ENCODE measurements around the gene CXXC5. TPM values are rescaled to one million over a fixed set of nuclear protein-coding genes. Genes with fewer than 3 reads are reported as not detected.
A peak's percentile ranks its signal among the peaks of the same experiment; 100 is the strongest.

Gene CXXC5
- total RNA-seq, 2 donors from 2014 or later: 32.3 to 40.4 TPM

DNA sequence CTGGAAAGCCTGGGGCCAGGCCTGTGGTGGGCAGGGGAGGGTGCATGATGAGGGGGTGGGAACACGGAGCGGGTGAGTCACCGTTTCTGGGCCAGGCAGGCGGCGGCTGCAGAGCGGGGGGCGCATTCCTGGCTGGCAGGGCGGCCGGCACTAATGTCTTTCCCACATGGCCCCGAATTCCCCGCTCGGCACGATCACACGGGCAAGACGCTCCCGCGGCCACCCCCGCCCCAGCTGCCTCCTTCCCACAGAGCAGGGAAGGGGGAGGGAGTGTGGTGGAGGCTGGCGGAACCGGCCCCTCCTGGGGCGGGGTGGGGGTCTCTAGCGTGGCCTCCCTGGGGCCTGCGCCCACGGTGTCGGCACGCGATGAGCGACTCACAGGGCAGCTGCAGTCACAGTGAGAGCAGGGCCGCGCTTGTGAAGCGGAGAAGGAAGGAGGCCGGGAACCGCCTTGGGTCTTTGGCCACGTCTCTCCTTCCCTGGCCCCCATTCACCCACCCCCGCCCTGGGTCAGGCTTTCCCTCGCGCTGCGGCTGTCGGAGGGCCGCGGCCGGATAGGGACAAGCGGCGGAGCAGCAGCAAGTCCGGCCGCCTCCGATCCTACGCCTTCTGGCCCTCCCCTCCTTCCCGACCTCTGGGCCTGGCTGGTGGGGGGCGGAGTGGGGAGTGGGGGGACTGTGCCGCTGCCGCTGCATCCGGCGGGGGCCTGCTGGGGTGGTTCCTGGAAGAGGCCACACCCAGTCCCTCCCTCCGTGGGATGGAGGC, 48.9 kb downstream of the CXXC5 start:
- no peak for TF ChIP-seq CTCF (IDR thresholded peaks at IDR 0.05)
- Histone ChIP-seq H3K27ac (peak overlapping the region; percentile 68), H3K36me3 (no peaks in the 10 kb centered on the region), H3K4me3 (peak overlapping the region; percentile 24), H3K9me3 (no peaks in the 10 kb centered on the region), H3K4me1 (peaks cover 14% of the 10 kb centered on the region), H3K9ac (ENCODE audit: low read depth in 2 of 2, low read length in 2 of 2) (peak overlapping the region; percentile 16 to 75), H3K27me3 (peaks cover 10% of the 10 kb centered on the region)
- intact Hi-C loops (cut with DNase I): no loop called here
- peak; percentile 66 for DNase-seq

GRCh38 chr5:139698490-139699146, 50.5 kb downstream of the CXXC5 start:
- H3K4me3 ChIP-seq: no peak overlapping the region
- H3K9ac ChIP-seq (ENCODE audit: low read depth in 2 of 2, low read length in 2 of 2): no peak overlapping the region
- H3K9me3 ChIP-seq: no peaks in the 10 kb centered on the region
- DNase-seq: peak; percentile 69
- H3K36me3 ChIP-seq: no peaks in the 10 kb centered on the region
- H3K4me1 ChIP-seq: peaks cover 14% of the 10 kb centered on the region
- peak overlapping the region; percentile 68 for H3K27ac ChIP-seq
- H3K27me3 ChIP-seq: peaks cover 10% of the 10 kb centered on the region
- intact Hi-C loops (cut with DNase I): no loop called here
- no peak for TF ChIP-seq CTCF (IDR thresholded peaks at IDR 0.05)

- intact Hi-C loops (cut with DNase I): no loop called here
- H3K27ac ChIP-seq: no peak overlapping the region
- TF ChIP-seq CTCF (IDR thresholded peaks at IDR 0.05): no peak
- H3K4me3 ChIP-seq: no peak overlapping the region
- no peaks in the 10 kb centered on the region for H3K36me3 ChIP-seq
- peaks cover 10% of the 10 kb centered on the region for H3K27me3 ChIP-seq
- no peak for DNase-seq
- peaks cover 14% of the 10 kb centered on the region for H3K4me1 ChIP-seq
- no peak overlapping the region for H3K9ac ChIP-seq (ENCODE audit: low read depth in 2 of 2, low read length in 2 of 2)
- H3K9me3 ChIP-seq: no peaks in the 10 kb centered on the region
These were observed 51.2 kb downstream of the CXXC5 start for GRCh38 chr5:139699351-139699750.

GRCh38 chr5:139700711-139701055, 52.5 kb downstream of the CXXC5 start:
- Histone ChIP-seq H3K9ac (ENCODE audit: low read depth in 2 of 2, low read length in 2 of 2) (no peak overlapping the region), H3K27me3 (peaks cover 10% of the 10 kb centered on the region), H3K4me1 (peaks cover 14% of the 10 kb centered on the region), H3K9me3 (no peaks in the 10 kb centered on the region), H3K27ac (no peak overlapping the region), H3K36me3 (no peaks in the 10 kb centered on the region), H3K4me3 (no peak overlapping the region)
- no peak for TF ChIP-seq CTCF (IDR thresholded peaks at IDR 0.05)
- no peak for DNase-seq
- intact Hi-C loops (cut with DNase I): no loop called here

DNA sequence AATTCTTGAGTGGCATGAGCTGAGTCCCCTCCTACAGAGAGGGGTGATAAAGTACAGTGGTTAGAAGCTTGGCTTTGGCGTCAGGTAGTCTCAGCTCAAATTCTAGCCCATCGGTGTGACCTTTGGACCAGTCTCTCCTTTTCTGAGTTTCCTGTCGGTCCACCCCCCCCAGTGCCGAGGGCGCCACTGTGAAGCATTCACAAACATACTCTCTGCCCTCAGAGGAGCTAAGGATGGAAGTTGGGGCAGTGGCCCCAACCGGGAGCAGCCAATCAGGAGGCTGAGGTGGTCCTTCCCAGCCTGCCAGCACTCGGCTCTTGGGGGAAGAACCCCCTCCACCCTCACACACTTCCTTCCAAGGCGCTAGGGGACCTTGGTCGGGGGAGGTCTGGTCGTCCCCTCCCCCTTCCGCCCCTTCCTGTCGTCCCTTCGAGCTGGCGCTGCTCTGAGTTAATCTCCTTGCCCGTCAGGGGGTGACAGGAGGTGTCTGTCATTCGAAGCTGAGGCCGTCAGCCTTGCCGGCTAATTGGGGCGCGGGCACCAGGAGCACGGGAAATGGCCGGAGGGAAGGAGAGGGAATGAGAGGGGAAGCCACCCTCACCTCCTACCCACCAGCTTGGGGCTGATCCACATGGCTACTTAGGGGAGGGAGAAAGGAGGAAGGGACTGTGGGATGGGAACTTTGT, 53.0 kb downstream of the CXXC5 start:
- peak; percentile 69 for DNase-seq
- no peaks in the 10 kb centered on the region for H3K9me3 ChIP-seq
- H3K27me3 ChIP-seq: peaks cover 10% of the 10 kb centered on the region
- intact Hi-C loops (cut with DNase I): no loop called here
- no peak overlapping the region for H3K27ac ChIP-seq
- H3K36me3 ChIP-seq: no peaks in the 10 kb centered on the region
- H3K4me3 ChIP-seq: no peak overlapping the region
- TF ChIP-seq CTCF (IDR thresholded peaks at IDR 0.05): no peak
- H3K9ac ChIP-seq (ENCODE audit: low read depth in 2 of 2, low read length in 2 of 2): no peak overlapping the region
- peaks cover 14% of the 10 kb centered on the region for H3K4me1 ChIP-seq

All from colonic mucosa (tissue), 4 donors.